BLaER1 (cell line): ENCODE data around the gene ACTC1.

Experiments used
- H3K27ac ChIP-seq: shearing (Covaris generic); formaldehyde crosslinking; 2 replicates; pipeline ENCODE4 v1.8.1; 2022
- H3K27me3 ChIP-seq: shearing (Covaris generic); formaldehyde crosslinking; 2 replicates; pipeline ENCODE4 v1.8.1; 2022
- H3K36me3 ChIP-seq: shearing (Covaris generic); formaldehyde crosslinking; 2 replicates; pipeline ENCODE4 v1.8.1; 2022
- H3K4me1 ChIP-seq: shearing (Covaris generic); formaldehyde crosslinking; 2 replicates; pipeline ENCODE4 v1.8.1; 2022
- H3K4me2 ChIP-seq: shearing (Covaris generic); formaldehyde crosslinking; 2 replicates; pipeline ENCODE4 v1.8.1; 2022
- H3K4me3 ChIP-seq: shearing (Covaris generic); formaldehyde crosslinking; 2 replicates; pipeline ENCODE4 v1.8.1; 2022
- H3K9ac ChIP-seq: shearing (Covaris generic); formaldehyde crosslinking; 2 replicates; pipeline ENCODE4 v1.8.1; 2022
- H3K9me3 ChIP-seq: shearing (Covaris generic); formaldehyde crosslinking; 2 replicates; pipeline ENCODE4 v1.8.1; 2022
- H4K20me1 ChIP-seq: shearing (Covaris generic); formaldehyde crosslinking; 2 replicates; pipeline ENCODE4 v1.8.1; 2022
- Cebpa-rat ChIP-seq: shearing (Covaris generic); IDR thresholded peaks from 2 replicates; pipeline ENCODE4 v1.8.1; 2022

Gene ACTC1

DNA sequence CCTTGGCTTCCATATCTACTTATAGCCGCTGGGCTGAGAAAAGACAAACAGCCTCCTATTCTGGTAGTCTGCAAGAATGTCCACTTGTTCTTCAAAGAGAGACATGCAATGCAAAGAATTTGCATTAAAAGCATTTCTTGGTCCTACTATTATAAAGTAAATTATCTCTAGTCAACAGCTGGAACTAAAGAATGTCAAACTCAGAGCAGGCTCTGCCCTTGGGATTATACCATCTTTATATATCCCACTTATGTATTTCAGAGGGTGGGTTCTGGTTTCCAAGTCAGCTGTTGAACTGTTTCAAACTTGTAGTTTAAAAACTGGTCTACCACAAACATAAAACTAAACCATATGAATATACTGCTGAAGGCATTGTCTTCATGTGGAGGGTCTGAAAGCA is 7.0 kb upstream of the ACTC1 start:
- Histone ChIP-seq H3K9me3 (peaks cover 13% of the 10 kb centered on the region), H3K27me3 (no peaks in the 10 kb centered on the region), H4K20me1 (no peaks in the 10 kb centered on the region), H3K36me3 (no peaks in the 10 kb centered on the region), H3K4me1 (no peaks in the 10 kb centered on the region), H3K4me3 (no peak overlapping the region), H3K27ac (no peak overlapping the region), H3K9ac (no peak overlapping the region), H3K4me2 (no peak overlapping the region)
- no peak for TF ChIP-seq Cebpa-rat

DNA sequence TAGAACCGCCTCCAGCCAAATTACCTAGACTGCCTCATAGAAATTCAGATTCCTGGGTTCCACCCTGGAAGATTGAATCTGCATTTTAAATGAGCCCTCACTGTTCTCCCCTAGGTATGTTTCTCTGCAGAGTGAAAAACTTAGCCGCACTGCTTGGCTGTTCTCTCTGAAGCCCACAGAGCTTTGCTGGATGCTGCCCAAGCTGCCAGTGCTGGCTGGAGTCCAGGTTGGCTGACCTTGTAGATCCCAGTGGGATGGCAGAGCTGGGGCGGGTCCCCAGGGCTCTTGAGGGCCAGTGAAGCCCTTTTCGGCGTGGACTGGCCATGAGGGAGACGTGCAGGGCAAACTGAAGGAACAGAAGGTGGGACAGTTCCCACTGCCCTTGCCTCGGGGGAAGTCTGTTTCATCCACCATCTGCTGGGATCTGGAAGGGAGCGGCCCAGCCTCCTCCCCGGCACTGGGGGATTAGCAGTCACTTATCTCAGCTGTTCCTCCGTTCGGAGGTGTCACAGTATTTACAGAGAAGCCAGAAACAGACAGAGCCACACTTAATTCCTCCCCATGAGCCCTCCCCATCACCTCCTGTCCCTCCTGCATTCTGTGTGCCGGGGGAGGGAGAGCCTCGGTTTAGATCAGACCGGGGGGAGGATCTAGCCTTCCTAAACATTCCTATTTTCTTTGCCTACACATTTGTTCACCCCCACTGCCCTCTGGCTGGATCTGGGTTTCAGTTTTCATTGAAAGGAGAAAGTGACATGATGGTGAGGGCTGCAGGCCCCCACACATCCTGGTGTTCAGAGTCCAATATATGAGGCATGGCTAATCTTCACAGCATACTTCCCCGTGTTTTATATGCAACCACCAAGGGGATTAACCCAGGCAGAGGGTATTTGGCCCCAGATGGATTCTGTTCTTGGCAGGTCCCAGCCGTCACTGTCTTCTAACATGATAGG is 4.1 kb upstream of the ACTC1 start:
- no peak overlapping the region for H3K9ac ChIP-seq
- no peak overlapping the region for H3K4me2 ChIP-seq
- H3K9me3 ChIP-seq, result no peaks in the 10 kb centered on the region
- no peak overlapping the region for H3K4me3 ChIP-seq
- no peak overlapping the region for H3K27ac ChIP-seq
- H3K27me3 ChIP-seq, result no peaks in the 10 kb centered on the region
- no peaks in the 10 kb centered on the region for H4K20me1 ChIP-seq
- H3K4me1 ChIP-seq, result no peaks in the 10 kb centered on the region
- no peak for TF ChIP-seq Cebpa-rat
- no peaks in the 10 kb centered on the region for H3K36me3 ChIP-seq

GRCh38 chr15:34796847-34797435 is 1.6 kb upstream of the ACTC1 start:
- no peak for TF ChIP-seq Cebpa-rat
- Histone ChIP-seq H3K4me2 (no peak overlapping the region), H3K4me1 (no peaks in the 10 kb centered on the region), H3K4me3 (no peak overlapping the region), H3K27me3 (no peaks in the 10 kb centered on the region), H3K9me3 (no peaks in the 10 kb centered on the region), H4K20me1 (no peaks in the 10 kb centered on the region), H3K27ac (no peak overlapping the region), H3K9ac (no peak overlapping the region), H3K36me3 (no peaks in the 10 kb centered on the region)

DNA sequence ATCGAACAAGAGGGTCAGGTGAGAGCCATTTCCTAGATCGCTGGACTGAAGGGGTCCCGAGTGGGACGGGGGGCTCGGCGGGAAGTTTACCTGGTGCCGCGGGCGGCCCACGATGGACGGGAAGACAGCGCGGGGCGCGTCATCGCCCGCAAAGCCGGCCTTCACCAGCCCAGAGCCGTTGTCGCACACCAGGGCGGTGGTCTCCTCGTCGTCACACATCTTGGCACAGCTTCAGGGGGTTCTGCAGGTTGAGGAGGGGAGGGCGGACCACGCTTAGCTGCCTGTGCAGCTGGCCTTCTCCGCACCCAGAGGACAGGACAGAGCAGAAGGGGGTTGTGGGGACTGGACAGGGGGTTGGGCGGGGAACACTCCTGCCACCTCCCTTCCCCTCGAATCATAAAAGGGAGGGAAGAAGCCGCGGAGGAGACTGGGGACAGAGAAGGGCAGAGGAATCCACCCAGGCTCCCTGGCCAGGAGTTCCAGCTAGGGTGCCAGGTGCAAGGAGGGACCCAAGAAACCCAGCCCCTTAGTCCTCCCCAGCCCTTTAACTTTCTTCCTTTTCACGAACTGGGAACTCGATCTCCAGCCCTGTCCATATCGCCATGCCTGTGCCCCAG is 651 bp downstream of the ACTC1 start:
- Histone ChIP-seq H3K27ac (no peak overlapping the region), H3K4me2 (no peak overlapping the region), H4K20me1 (no peaks in the 10 kb centered on the region), H3K36me3 (no peaks in the 10 kb centered on the region), H3K9ac (no peak overlapping the region), H3K4me3 (no peak overlapping the region), H3K9me3 (no peaks in the 10 kb centered on the region), H3K4me1 (no peaks in the 10 kb centered on the region), H3K27me3 (no peaks in the 10 kb centered on the region)
- no peak for TF ChIP-seq Cebpa-rat

GRCh38 chr15:34793901-34794300 is 1.4 kb downstream of the ACTC1 start:
- Histone ChIP-seq H3K27ac (no peak overlapping the region), H3K36me3 (no peaks in the 10 kb centered on the region), H3K27me3 (no peaks in the 10 kb centered on the region), H3K9ac (no peak overlapping the region), H3K4me1 (no peaks in the 10 kb centered on the region), H3K4me2 (no peak overlapping the region), H4K20me1 (no peaks in the 10 kb centered on the region), H3K9me3 (no peaks in the 10 kb centered on the region), H3K4me3 (no peak overlapping the region)
- no peak for TF ChIP-seq Cebpa-rat

GRCh38 chr15:34793071-34793470 is 2.3 kb downstream of the ACTC1 start:
- Histone ChIP-seq H3K9me3 (no peaks in the 10 kb centered on the region), H4K20me1 (no peaks in the 10 kb centered on the region), H3K27ac (no peak overlapping the region), H3K36me3 (no peaks in the 10 kb centered on the region), H3K9ac (no peak overlapping the region), H3K4me2 (no peak overlapping the region), H3K27me3 (no peaks in the 10 kb centered on the region), H3K4me1 (no peaks in the 10 kb centered on the region), H3K4me3 (no peak overlapping the region)
- TF ChIP-seq Cebpa-rat, result no peak

- no peaks in the 10 kb centered on the region for H3K36me3 ChIP-seq
- H3K27me3 ChIP-seq, result no peaks in the 10 kb centered on the region
- no peaks in the 10 kb centered on the region for H4K20me1 ChIP-seq
- H3K27ac ChIP-seq, result no peak overlapping the region
- no peaks in the 10 kb centered on the region for H3K9me3 ChIP-seq
- no peaks in the 10 kb centered on the region for H3K4me1 ChIP-seq
- no peak overlapping the region for H3K4me2 ChIP-seq
- no peak for TF ChIP-seq Cebpa-rat
- H3K9ac ChIP-seq, result no peak overlapping the region
- no peak overlapping the region for H3K4me3 ChIP-seq
Observed at GRCh38 chr15:34791701-34792100, 3.6 kb downstream of the ACTC1 start.

- no peaks in the 10 kb centered on the region for H3K4me1 ChIP-seq
- H3K4me2 ChIP-seq, result no peak overlapping the region
- H3K4me3 ChIP-seq, result no peak overlapping the region
- H4K20me1 ChIP-seq, result no peaks in the 10 kb centered on the region
- no peaks in the 10 kb centered on the region for H3K27me3 ChIP-seq
- H3K9me3 ChIP-seq, result no peaks in the 10 kb centered on the region
- no peak overlapping the region for H3K27ac ChIP-seq
- H3K9ac ChIP-seq, result no peak overlapping the region
- H3K36me3 ChIP-seq, result no peaks in the 10 kb centered on the region
- no peak for TF ChIP-seq Cebpa-rat
Observed at GRCh38 chr15:34790121-34790520, 5.2 kb downstream of the ACTC1 start.

- Histone ChIP-seq H3K27ac (no peak overlapping the region), H3K9ac (no peak overlapping the region), H3K9me3 (no peaks in the 10 kb centered on the region), H3K4me3 (no peak overlapping the region), H4K20me1 (no peaks in the 10 kb centered on the region), H3K4me1 (no peaks in the 10 kb centered on the region), H3K4me2 (no peak overlapping the region), H3K27me3 (no peaks in the 10 kb centered on the region), H3K36me3 (no peaks in the 10 kb centered on the region)
- no peak for TF ChIP-seq Cebpa-rat
Observed at GRCh38 chr15:34789326-34789725, 6.0 kb downstream of the ACTC1 start.

- H3K36me3 ChIP-seq, result no peaks in the 10 kb centered on the region
- H3K9ac ChIP-seq, result no peak overlapping the region
- no peak for TF ChIP-seq Cebpa-rat
- no peak overlapping the region for H3K27ac ChIP-seq
- no peaks in the 10 kb centered on the region for H4K20me1 ChIP-seq
- no peaks in the 10 kb centered on the region for H3K27me3 ChIP-seq
- no peaks in the 10 kb centered on the region for H3K4me1 ChIP-seq
- H3K4me2 ChIP-seq, result no peak overlapping the region
- no peak overlapping the region for H3K4me3 ChIP-seq
- no peaks in the 10 kb centered on the region for H3K9me3 ChIP-seq
Observed at GRCh38 chr15:34786206-34786605, 9.1 kb downstream of the ACTC1 start.
